ENCODE data around the gene TPSB2.

Gene TPSB2

DNA sequence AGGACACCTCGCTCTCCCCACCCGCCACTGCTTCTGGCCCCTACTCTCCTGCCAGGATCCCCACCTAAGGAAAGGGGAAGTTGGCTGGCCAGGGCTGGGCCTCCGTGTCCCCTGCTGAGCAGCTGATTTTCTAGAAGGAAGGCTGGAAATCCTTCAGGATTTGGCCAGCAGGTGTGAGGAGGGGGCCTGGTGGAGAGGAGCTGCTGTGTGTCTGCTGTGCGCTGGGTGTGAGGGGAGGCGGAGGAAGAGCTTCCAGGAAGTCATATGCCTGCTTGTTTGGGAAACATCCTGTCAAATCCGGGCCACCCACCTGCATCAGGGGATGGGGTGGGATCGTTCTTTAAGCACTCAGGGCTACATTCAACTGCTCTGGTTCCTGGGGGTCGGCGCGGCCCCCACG is 33.5 kb downstream of the TPSB2 start:
- Histone ChIP-seq H3K27me3 (replicated peaks; ENCODE audit: insufficient read depth, low read length) (peaks cover 65% of the 10 kb centered on the region), H2AFZ (ENCODE audit: low read length) (no peak overlapping the region), H3K79me2 (ENCODE audit: low read length) (no peaks in the 10 kb centered on the region), H3K4me1 (ENCODE audit: low read length) (no peaks in the 10 kb centered on the region), H3K4me2 (ENCODE audit: low read depth, low read length) (no peak overlapping the region), H3K27ac (ENCODE audit: low read length) (no peak overlapping the region), H4K20me1 (ENCODE audit: insufficient read depth, low read length) (no peaks in the 10 kb centered on the region), H3F3A (ENCODE audit: insufficient read depth, low read length) (no peaks in the 10 kb centered on the region), H3K36me3 (replicated peaks; ENCODE audit: insufficient read depth, low read length) (no peaks in the 10 kb centered on the region), H3K9me2 (replicated peaks; ENCODE audit: insufficient read depth, low read length) (no peaks in the 10 kb centered on the region), H3K9ac (ENCODE audit: low read length) (no peak overlapping the region), H3K4me3 (ENCODE audit: low read length) (no peak overlapping the region), H3K9me3 (replicated peaks; ENCODE audit: insufficient read depth, low read length) (no peaks in the 10 kb centered on the region)
- TF ChIP-seq EZH2phosphoT487 (IDR thresholded peaks at IDR 0.05; ENCODE audit: low read length), result no peak
- TF ChIP-seq, protein P1, sequence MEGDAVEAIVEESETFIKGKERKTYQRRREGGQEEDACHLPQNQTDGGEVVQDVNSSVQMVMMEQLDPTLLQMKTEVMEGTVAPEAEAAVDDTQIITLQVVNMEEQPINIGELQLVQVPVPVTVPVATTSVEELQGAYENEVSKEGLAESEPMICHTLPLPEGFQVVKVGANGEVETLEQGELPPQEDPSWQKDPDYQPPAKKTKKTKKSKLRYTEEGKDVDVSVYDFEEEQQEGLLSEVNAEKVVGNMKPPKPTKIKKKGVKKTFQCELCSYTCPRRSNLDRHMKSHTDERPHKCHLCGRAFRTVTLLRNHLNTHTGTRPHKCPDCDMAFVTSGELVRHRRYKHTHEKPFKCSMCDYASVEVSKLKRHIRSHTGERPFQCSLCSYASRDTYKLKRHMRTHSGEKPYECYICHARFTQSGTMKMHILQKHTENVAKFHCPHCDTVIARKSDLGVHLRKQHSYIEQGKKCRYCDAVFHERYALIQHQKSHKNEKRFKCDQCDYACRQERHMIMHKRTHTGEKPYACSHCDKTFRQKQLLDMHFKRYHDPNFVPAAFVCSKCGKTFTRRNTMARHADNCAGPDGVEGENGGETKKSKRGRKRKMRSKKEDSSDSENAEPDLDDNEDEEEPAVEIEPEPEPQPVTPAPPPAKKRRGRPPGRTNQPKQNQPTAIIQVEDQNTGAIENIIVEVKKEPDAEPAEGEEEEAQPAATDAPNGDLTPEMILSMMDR (IDR thresholded peaks at IDR 0.05; ENCODE audit: low read length), result no peak
- TF ChIP-seq EZH2 (optimal IDR thresholded peaks at IDR 0.05; ENCODE audit: low read depth, low read length), result no peak
- DNase-seq, result no peak

DNA sequence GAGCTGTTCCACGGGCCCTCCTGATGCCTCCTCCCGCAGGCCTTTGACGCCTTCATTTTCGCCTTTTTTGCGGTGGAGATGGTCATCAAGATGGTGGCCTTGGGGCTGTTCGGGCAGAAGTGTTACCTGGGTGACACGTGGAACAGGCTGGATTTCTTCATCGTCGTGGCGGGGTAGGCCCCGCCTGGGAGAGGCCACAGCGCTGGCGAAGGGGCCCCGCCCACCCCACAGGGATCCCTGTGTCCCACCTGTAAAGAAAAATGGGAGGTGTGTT is 34.7 kb downstream of the TPSB2 start:
- Histone ChIP-seq H3K27me3 (replicated peaks; ENCODE audit: insufficient read depth, low read length) (peaks cover 58% of the 10 kb centered on the region), H3K4me1 (ENCODE audit: low read length) (no peaks in the 10 kb centered on the region), H3K4me3 (ENCODE audit: low read length) (no peak overlapping the region), H3K9me2 (replicated peaks; ENCODE audit: insufficient read depth, low read length) (no peaks in the 10 kb centered on the region), H3K36me3 (replicated peaks; ENCODE audit: insufficient read depth, low read length) (no peaks in the 10 kb centered on the region), H3K9ac (ENCODE audit: low read length) (no peak overlapping the region), H3K27ac (ENCODE audit: low read length) (no peak overlapping the region), H3F3A (ENCODE audit: insufficient read depth, low read length) (no peaks in the 10 kb centered on the region), H4K20me1 (ENCODE audit: insufficient read depth, low read length) (no peaks in the 10 kb centered on the region), H3K9me3 (replicated peaks; ENCODE audit: insufficient read depth, low read length) (no peaks in the 10 kb centered on the region), H2AFZ (ENCODE audit: low read length) (no peak overlapping the region), H3K79me2 (ENCODE audit: low read length) (no peaks in the 10 kb centered on the region), H3K4me2 (ENCODE audit: low read depth, low read length) (no peak overlapping the region)
- TF ChIP-seq EZH2 (optimal IDR thresholded peaks at IDR 0.05; ENCODE audit: low read depth, low read length), result no peak
- TF ChIP-seq EZH2phosphoT487 (IDR thresholded peaks at IDR 0.05; ENCODE audit: low read length), result no peak
- TF ChIP-seq, protein P1 (IDR thresholded peaks at IDR 0.05; ENCODE audit: low read length), result no peak
- no peak for DNase-seq

DNA sequence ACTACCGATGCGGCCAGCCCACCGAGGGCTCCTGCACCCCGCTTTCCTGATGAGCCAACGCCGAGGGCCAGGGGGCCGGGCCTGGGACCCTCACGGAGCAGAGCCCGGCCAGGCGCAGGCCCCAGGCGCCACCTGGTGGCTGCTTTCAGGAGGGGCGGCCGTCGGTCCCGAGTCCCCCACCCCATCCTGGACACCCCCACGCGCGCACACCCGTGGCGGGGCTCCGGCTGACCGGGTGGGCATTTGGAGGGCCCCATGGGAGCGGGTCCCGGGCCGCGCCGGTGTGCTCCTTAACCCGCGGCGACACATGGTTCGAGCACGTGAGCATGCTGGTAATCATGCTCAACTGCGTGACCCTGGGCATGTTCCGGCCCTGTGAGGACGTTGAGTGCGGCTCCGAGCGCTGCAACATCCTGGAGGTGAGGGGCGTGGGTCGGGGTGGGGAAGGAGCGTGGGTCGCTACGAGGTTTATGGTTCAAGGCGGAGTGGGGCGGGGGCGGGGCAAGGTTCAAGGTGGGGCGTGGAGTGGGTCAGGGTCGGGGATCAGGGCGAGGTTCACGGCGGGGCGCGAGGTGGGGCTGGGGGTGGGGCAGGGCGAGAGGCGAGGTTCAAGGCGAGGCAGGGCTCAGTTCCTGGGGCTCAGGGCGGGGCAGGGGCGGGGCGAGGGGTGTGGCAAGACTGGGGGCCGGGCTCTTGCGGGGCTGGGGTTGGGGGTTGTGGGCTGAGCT is 35.2 kb downstream of the TPSB2 start:
- Histone ChIP-seq H3K79me2 (ENCODE audit: low read length) (no peaks in the 10 kb centered on the region), H3K4me3 (ENCODE audit: low read length) (no peak overlapping the region), H4K20me1 (ENCODE audit: insufficient read depth, low read length) (no peaks in the 10 kb centered on the region), H3K9me2 (replicated peaks; ENCODE audit: insufficient read depth, low read length) (no peaks in the 10 kb centered on the region), H3K9me3 (replicated peaks; ENCODE audit: insufficient read depth, low read length) (no peaks in the 10 kb centered on the region), H3K36me3 (replicated peaks; ENCODE audit: insufficient read depth, low read length) (no peaks in the 10 kb centered on the region), H2AFZ (ENCODE audit: low read length) (no peak overlapping the region), H3K9ac (ENCODE audit: low read length) (no peak overlapping the region), H3F3A (ENCODE audit: insufficient read depth, low read length) (no peaks in the 10 kb centered on the region), H3K27me3 (replicated peaks; ENCODE audit: insufficient read depth, low read length) (peaks cover 53% of the 10 kb centered on the region), H3K4me2 (ENCODE audit: low read depth, low read length) (no peak overlapping the region), H3K27ac (ENCODE audit: low read length) (no peak overlapping the region), H3K4me1 (ENCODE audit: low read length) (no peaks in the 10 kb centered on the region)
- TF ChIP-seq, protein P1 (IDR thresholded peaks at IDR 0.05; ENCODE audit: low read length), result peak; percentile 57
- TF ChIP-seq EZH2phosphoT487 (IDR thresholded peaks at IDR 0.05; ENCODE audit: low read length), result no peak
- DNase-seq, result no peak
